Endothelial cell of umbilical vein (primary cell): ENCODE results near the gene DGAT2L6.

Experiments used
- CTCF ChIP-seq, 2 donors: IDR thresholded peaks; 1 replicate in 1 of 2; 2 replicates in 1 of 2; pipeline ENCODE4 v1.5.1; 2011; ENCODE audit warnings: low read length in 2 of 2, mild to moderate bottlenecking in 2 of 2, moderate library complexity in 2 of 2, control low read depth in 1 of 2, inconsistent platforms in 1 of 2, low read depth in 1 of 2; ENCODE audit not compliant: insufficient read depth in 1 of 2; ENCODE audit errors: extremely low read depth in 1 of 2
- EZH2 ChIP-seq: IDR thresholded peaks from 2 replicates; pipeline ENCODE4 v1.6.1; 2012; ENCODE audit warnings: borderline replicate concordance, low read depth, mild to moderate bottlenecking, moderate library complexity, low read length, inconsistent platforms; ENCODE audit not compliant: severe bottlenecking
- FOS ChIP-seq: IDR thresholded peaks from 2 replicates; pipeline ENCODE4 v1.6.1; 2011; ENCODE audit warnings: mild to moderate bottlenecking, low read length, moderate library complexity, borderline replicate concordance; ENCODE audit not compliant: insufficient read depth
- JUN ChIP-seq: IDR thresholded peaks from 2 replicates; pipeline ENCODE4 v1.6.1; 2011; ENCODE audit warnings: borderline replicate concordance, low read depth; ENCODE audit not compliant: insufficient read length, insufficient read depth
- MAX ChIP-seq: IDR thresholded peaks from 2 replicates; pipeline ENCODE4 v1.6.1; 2011; ENCODE audit not compliant: insufficient read depth, insufficient read length
- MYC ChIP-seq: IDR thresholded peaks from one replicate; pipeline ENCODE4 v1.6.1; 2011; ENCODE audit warnings: mild to moderate bottlenecking, low read depth, low read length
- POLR2A ChIP-seq: IDR thresholded peaks from 2 replicates; pipeline ENCODE4 v1.6.1; 2012; ENCODE audit warnings: low read depth, mild to moderate bottlenecking, control low read depth, low read length
- POLR2AphosphoS5 ChIP-seq: IDR thresholded peaks from 2 replicates; pipeline ENCODE4 v1.6.1; 2012; ENCODE audit warnings: low read depth, mild to moderate bottlenecking, control low read depth, low read length, moderate library complexity; ENCODE audit not compliant: insufficient read depth

GRCh38 chrX:70132877-70133302, 44.4 kb upstream of the DGAT2L6 start:
- TF ChIP-seq CTCF (IDR thresholded peaks at IDR 0.05; ENCODE audit: extremely low read depth in 1 of 2, insufficient read depth in 1 of 2, low read depth in 1 of 2, low read length in 2 of 2) = no peak
- TF ChIP-seq POLR2A = no peak
- no peak for TF ChIP-seq POLR2AphosphoS5
- no peak for TF ChIP-seq EZH2
- no peak for TF ChIP-seq MYC
- TF ChIP-seq JUN = no peak
- TF ChIP-seq MAX = no peak
- TF ChIP-seq FOS = no peak
